D721Med (cell line): ENCODE data around the gene FADS3.

Experiments used
- DNase-seq: peaks from one replicate; pipeline ENCODE4 v3.0.0; 2011; ENCODE audit warnings: low spot score; ENCODE audit not compliant: insufficient read length
- FAIRE-seq: peaks from 2 replicates; lab custom pipeline; 2011; peaks lifted over from hg19 to GRCh38; lab: Jason Lieb, UNC
- CTCF ChIP-seq: IDR thresholded peaks from 2 replicates; pipeline ENCODE4 v1.5.1; 2012; ENCODE audit warnings: mild to moderate bottlenecking, control low read depth; ENCODE audit not compliant: insufficient read depth; ENCODE audit errors: missing control alignments

The FADS3 gene

DNA sequence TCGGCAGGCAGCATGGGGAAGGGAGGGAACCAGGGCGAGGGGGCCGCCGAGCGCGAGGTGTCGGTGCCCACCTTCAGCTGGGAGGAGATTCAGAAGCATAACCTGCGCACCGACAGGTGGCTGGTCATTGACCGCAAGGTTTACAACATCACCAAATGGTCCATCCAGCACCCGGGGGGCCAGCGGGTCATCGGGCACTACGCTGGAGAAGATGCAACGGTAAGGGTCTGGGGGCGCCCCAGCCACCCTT, 63.0 kb downstream of the FADS3 start:
- TF ChIP-seq CTCF = no peak
- no peak for FAIRE-seq

DNA sequence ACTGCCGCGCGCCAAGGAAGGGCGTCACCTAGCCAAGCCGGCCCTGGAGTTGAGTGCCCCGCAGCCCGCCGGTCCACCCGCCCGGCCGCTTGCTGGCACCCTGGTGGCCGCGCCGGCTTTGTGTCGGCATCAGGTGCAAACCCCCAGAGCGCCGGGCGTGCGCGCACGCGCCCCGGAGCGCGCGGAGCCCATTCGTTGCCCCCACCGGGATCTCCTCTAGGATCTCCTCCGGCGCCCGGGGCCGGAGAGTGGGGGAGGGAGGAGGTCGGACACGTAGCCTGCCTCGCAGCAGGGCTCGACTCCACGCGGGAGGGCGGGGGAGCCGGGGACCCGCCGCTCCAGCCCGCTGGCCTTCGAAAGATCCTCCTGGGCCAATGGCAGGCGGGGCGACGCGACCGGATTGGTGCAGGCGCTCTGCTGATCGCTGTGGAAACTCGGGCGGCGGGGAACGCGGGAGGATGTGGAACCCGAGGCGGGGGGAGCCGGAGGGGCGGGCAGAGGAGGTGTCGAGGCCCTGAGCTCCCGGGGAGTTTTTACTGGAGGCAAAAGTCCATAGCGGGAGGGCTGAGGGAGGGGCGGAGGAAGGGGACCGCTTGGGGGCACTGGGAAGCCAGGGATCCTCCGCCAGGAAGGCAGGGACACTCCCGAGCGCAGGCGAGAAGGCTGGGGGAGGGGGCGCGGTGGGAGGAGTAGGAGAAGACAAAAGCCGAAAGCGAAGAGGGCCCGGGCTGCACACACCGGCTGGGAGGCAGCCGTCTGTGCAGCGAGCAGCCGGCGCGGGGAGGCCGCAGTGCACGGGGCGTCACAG, 63.6 kb downstream of the FADS3 start, which contains the start of gene FADS2:
TSS of gene FADS2 (plus strand) at position 730 of the 808 bp plus-strand sequence. CDS start 91 bp downstream, outside the sequence.
- TF ChIP-seq CTCF = peak; percentile 3
- FAIRE-seq (no peak), DNase-seq (peak; percentile 73)

More for the DNA sequence above, 63.0 kb downstream of the FADS3 start:
- no peak for DNase-seq

DNA sequence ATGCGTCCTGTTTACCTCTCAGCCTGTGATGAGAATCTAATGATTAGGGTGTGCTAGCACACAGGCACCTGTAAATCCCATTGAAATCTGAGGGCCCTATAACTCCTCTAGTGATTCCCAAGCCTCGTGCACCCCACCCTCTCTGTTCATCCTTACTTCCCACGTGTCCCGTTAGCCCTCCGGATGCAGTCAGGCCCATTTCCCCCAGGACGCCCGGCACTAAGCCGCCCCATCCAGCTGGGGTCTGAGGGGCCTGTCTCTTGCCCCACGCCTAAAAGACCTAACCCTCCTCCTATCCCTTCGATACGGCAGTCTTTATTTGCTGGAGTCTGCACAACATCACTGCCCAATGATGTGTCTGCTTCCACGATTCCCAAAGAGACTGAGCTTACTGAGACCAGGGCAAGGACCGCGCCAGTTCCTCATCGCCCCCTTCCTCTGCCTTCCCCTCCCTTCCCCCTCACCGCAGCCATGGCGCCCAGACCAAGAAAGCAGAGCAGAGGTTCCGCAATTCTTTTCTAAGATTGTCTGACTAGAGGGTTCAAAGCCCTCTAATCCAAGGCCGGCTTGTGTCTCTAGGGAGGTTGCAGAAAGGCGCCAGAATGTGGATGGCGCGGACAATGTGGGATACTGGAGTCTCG, 64.3 kb downstream of the FADS3 start:
- no peak for DNase-seq
- no peak for FAIRE-seq

More for the DNA sequence above, 64.3 kb downstream of the FADS3 start:
- TF ChIP-seq CTCF = no peak
